Cardiac muscle cell (in vitro differentiated cells and primary cell): ENCODE data around the gene SORL1-AS1.

Experiments
- DNase-seq, 2 donors: peaks; one replicate each; pipeline versions ENCODE4 v3.0.0 to v3.0.0-alpha.2; 2010 to 2017; ENCODE audit warnings: low read depth in 1 of 2, low spot score in 1 of 2
- H3K27ac ChIP-seq: fragments of 200-600 bp; sonication (generic); 2 replicates; pipeline ENCODE4 v1.5.1; 2016
- H3K27me3 ChIP-seq: fragments of 200-600 bp; sonication (generic); 2 replicates; pipeline ENCODE4 v1.6.0; 2016; ENCODE audit warnings: control low read depth
- H3K36me3 ChIP-seq: fragments of 200-600 bp; sonication (generic); 2 replicates; pipeline ENCODE4 v1.5.1; 2016; ENCODE audit warnings: control low read depth
- H3K4me1 ChIP-seq: fragments of 200-600 bp; sonication (generic); 2 replicates; pipeline ENCODE4 v1.8.1; 2017; ENCODE audit warnings: low read depth, mild to moderate bottlenecking, mixed run types
- H3K4me3 ChIP-seq: fragments of 200-600 bp; sonication (generic); 2 replicates; pipeline ENCODE4 v1.5.1; 2016; ENCODE audit warnings: mild to moderate bottlenecking
- H3K9me3 ChIP-seq: fragments of 200-600 bp; sonication (generic); 2 replicates; pipeline ENCODE4 v1.5.1; 2017; ENCODE audit warnings: low read depth, mild to moderate bottlenecking, control low read depth
- CTCF ChIP-seq: IDR thresholded peaks from 2 replicates; pipeline ENCODE4 v1.5.1; 2012; ENCODE audit warnings: low read depth, mild to moderate bottlenecking, low read length

Gene SORL1-AS1

GRCh38 chr11:121452609-121453150 is at the start of gene SORL1-AS1:
Gene SORL1-AS1 (minus strand): TSS chr11:121452967.
- Histone ChIP-seq H3K4me3 (peak within 1 kb of the TSS; percentile 52), H3K4me1 (peaks cover 4% of the 10 kb centered on the region), H3K9me3 (no peaks in the 10 kb centered on the region), H3K36me3 (no peaks in the 10 kb centered on the region), H3K27me3 (no peaks in the 10 kb centered on the region), H3K27ac (no peak within 1 kb of the TSS)
- TF ChIP-seq CTCF, result no peak
- DNase-seq, result no peak

- no peak overlapping the region for H3K27ac ChIP-seq
- no peak for DNase-seq
- no peaks in the 10 kb centered on the region for H3K27me3 ChIP-seq
- H3K4me1 ChIP-seq, result peaks cover 3% of the 10 kb centered on the region
- H3K36me3 ChIP-seq, result no peaks in the 10 kb centered on the region
- TF ChIP-seq CTCF, result no peak
- no peaks in the 10 kb centered on the region for H3K9me3 ChIP-seq
- H3K4me3 ChIP-seq, result no peak overlapping the region
Observed at GRCh38 chr11:121500717-121501116, 48.0 kb upstream of the SORL1-AS1 start.

GRCh38 chr11:121500275-121500674 is 47.5 kb upstream of the SORL1-AS1 start:
- no peak overlapping the region for H3K4me3 ChIP-seq
- H3K4me1 ChIP-seq, result peaks cover 3% of the 10 kb centered on the region
- DNase-seq, result no peak
- no peaks in the 10 kb centered on the region for H3K36me3 ChIP-seq
- H3K9me3 ChIP-seq, result no peaks in the 10 kb centered on the region
- H3K27ac ChIP-seq, result no peak overlapping the region
- no peak for TF ChIP-seq CTCF
- H3K27me3 ChIP-seq, result no peaks in the 10 kb centered on the region

GRCh38 chr11:121499405-121499804 is 46.6 kb upstream of the SORL1-AS1 start:
- no peaks in the 10 kb centered on the region for H3K9me3 ChIP-seq
- no peaks in the 10 kb centered on the region for H3K36me3 ChIP-seq
- peak in 1 of 2 donors; percentile 9 for DNase-seq
- no peak overlapping the region for H3K4me3 ChIP-seq
- TF ChIP-seq CTCF, result no peak
- peaks cover 5% of the 10 kb centered on the region for H3K4me1 ChIP-seq
- no peaks in the 10 kb centered on the region for H3K27me3 ChIP-seq
- no peak overlapping the region for H3K27ac ChIP-seq

- no peaks in the 10 kb centered on the region for H3K27me3 ChIP-seq
- H3K27ac ChIP-seq, result no peak overlapping the region
- no peak for DNase-seq
- no peak overlapping the region for H3K4me3 ChIP-seq
- no peaks in the 10 kb centered on the region for H3K36me3 ChIP-seq
- TF ChIP-seq CTCF, result no peak
- peaks cover 6% of the 10 kb centered on the region for H3K4me1 ChIP-seq
- H3K9me3 ChIP-seq, result no peaks in the 10 kb centered on the region
Observed at GRCh38 chr11:121497176-121497998, 44.6 kb upstream of the SORL1-AS1 start.
